ENCODE results near the gene SORBS1.

DNA sequence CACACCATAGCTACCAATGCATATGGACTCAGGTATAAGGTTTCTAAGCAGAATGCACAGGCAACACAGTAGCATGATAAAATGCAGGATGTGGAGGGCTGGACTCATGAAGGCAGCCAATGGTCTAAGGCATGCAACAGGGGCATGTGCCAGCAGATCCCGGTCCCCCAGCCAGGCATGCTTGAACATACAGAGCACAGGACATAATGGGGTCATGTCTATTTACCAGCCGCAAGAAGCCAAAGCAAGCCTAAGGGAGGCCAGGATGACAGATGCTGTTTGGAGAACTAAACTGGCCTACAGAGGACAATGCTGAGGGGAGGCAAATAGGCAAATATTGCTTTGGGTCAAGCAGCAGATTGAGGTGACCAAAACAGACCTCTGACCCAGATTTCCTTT, 210.3 kb downstream of the SORBS1 start:
- TF ChIP-seq, protein P1, sequence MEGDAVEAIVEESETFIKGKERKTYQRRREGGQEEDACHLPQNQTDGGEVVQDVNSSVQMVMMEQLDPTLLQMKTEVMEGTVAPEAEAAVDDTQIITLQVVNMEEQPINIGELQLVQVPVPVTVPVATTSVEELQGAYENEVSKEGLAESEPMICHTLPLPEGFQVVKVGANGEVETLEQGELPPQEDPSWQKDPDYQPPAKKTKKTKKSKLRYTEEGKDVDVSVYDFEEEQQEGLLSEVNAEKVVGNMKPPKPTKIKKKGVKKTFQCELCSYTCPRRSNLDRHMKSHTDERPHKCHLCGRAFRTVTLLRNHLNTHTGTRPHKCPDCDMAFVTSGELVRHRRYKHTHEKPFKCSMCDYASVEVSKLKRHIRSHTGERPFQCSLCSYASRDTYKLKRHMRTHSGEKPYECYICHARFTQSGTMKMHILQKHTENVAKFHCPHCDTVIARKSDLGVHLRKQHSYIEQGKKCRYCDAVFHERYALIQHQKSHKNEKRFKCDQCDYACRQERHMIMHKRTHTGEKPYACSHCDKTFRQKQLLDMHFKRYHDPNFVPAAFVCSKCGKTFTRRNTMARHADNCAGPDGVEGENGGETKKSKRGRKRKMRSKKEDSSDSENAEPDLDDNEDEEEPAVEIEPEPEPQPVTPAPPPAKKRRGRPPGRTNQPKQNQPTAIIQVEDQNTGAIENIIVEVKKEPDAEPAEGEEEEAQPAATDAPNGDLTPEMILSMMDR (IDR thresholded peaks at IDR 0.05; ENCODE audit: insufficient read depth, low read depth, low read length) = no peak
- TF ChIP-seq EZH2 (IDR thresholded peaks at IDR 0.05; ENCODE audit: insufficient read depth, low read length) = no peak

Measured in astrocyte (in vitro differentiated cells and primary cell).